BLaER1 treated with 17β-estradiol and CSF1 and Interleukin-3, amounts not matched to agents 10 nM and 100 nM (cell line): ENCODE measurements around the gene OR1J4.

Experiments used
- H3K27ac ChIP-seq, 11 experiments: shearing (Covaris generic); formaldehyde crosslinking; 2 replicates each; pipeline ENCODE4 v1.8.1; 2022
- H3K27me3 ChIP-seq, 11 experiments: shearing (Covaris generic); formaldehyde crosslinking; 2 replicates each; pipeline ENCODE4 v1.8.1; 2022
- H3K36me3 ChIP-seq, 11 experiments: shearing (Covaris generic); formaldehyde crosslinking; 2 replicates each; pipeline ENCODE4 v1.8.1; 2022
- H3K4me1 ChIP-seq, 10 experiments: shearing (Covaris generic); formaldehyde crosslinking; 2 replicates each; pipeline ENCODE4 v1.8.1; 2022
- H3K4me2 ChIP-seq, 11 experiments: shearing (Covaris generic); formaldehyde crosslinking; 2 replicates each; pipeline ENCODE4 v1.8.1; 2022
- H3K4me3 ChIP-seq, 10 experiments: shearing (Covaris generic); formaldehyde crosslinking; 2 replicates each; pipeline ENCODE4 v1.8.1; 2022
- H3K9ac ChIP-seq, 11 experiments: shearing (Covaris generic); formaldehyde crosslinking; 2 replicates each; pipeline ENCODE4 v1.8.1; 2022
- H3K9me3 ChIP-seq, 11 experiments: shearing (Covaris generic); formaldehyde crosslinking; replicated peaks in 1 of 11; 2 replicates each; pipeline ENCODE4 v1.8.1; 2022
- H4K20me1 ChIP-seq, 11 experiments: shearing (Covaris generic); formaldehyde crosslinking; 2 replicates each; pipeline ENCODE4 v1.8.1; 2022
- Cebpa-rat ChIP-seq, 11 experiments: shearing (Covaris generic); IDR thresholded peaks; 2 replicates each; pipeline ENCODE4 v1.8.1; 2022

OR1J4 gene

GRCh38 chr9:122518841-122519240, at the start of gene OR1J4:
Gene OR1J4 (plus strand): TSS chr9:122519141. CDS start chr9:122519141, 0 bp downstream.
- no peaks in the 10 kb centered on the region for H3K36me3 ChIP-seq
- H3K4me1 ChIP-seq, result no peaks in the 10 kb centered on the region
- H3K27me3 ChIP-seq, result no peaks in the 10 kb centered on the region
- H3K27ac ChIP-seq, result no peak within 1 kb of the TSS
- H3K9me3 ChIP-seq, result no peaks in the 10 kb centered on the region
- H3K4me2 ChIP-seq, result no peak within 1 kb of the TSS
- no peak within 1 kb of the TSS for H3K4me3 ChIP-seq
- no peak within 1 kb of the TSS for H3K9ac ChIP-seq
- no peak for TF ChIP-seq Cebpa-rat (IDR thresholded peaks at IDR 0.05)
- H4K20me1 ChIP-seq, result no peaks in the 10 kb centered on the region

GRCh38 chr9:122474561-122474960, 44.4 kb upstream of the OR1J4 start:
- H3K4me2 ChIP-seq, result no peak overlapping the region
- H4K20me1 ChIP-seq, result no peaks in the 10 kb centered on the region
- H3K27ac ChIP-seq, result no peak overlapping the region
- no peaks in the 10 kb centered on the region for H3K27me3 ChIP-seq
- TF ChIP-seq Cebpa-rat (IDR thresholded peaks at IDR 0.05), result no peak
- H3K4me3 ChIP-seq, result no peak overlapping the region
- H3K36me3 ChIP-seq, result no peaks in the 10 kb centered on the region
- H3K9me3 ChIP-seq, result peaks cover 7 to 18% (median 9%) of the 10 kb centered on the region in 11 experiments; a peak in 16 of 22 replicates
- no peak overlapping the region for H3K9ac ChIP-seq
- no peaks in the 10 kb centered on the region for H3K4me1 ChIP-seq

GRCh38 chr9:122475717-122476116, 43.2 kb upstream of the OR1J4 start:
- Histone ChIP-seq H4K20me1 (no peaks in the 10 kb centered on the region), H3K27ac (no peak overlapping the region), H3K4me3 (no peak overlapping the region), H3K36me3 (no peaks in the 10 kb centered on the region), H3K27me3 (no peaks in the 10 kb centered on the region), H3K9me3 (peaks cover 0 to 7% (median 0%) of the 10 kb centered on the region in 11 experiments; a peak in 3 of 22 replicates), H3K4me2 (no peak overlapping the region), H3K9ac (no peak overlapping the region), H3K4me1 (no peaks in the 10 kb centered on the region)
- TF ChIP-seq Cebpa-rat (IDR thresholded peaks at IDR 0.05), result no peak

GRCh38 chr9:122477346-122477745, 41.6 kb upstream of the OR1J4 start:
- no peak overlapping the region for H3K9ac ChIP-seq
- no peaks in the 10 kb centered on the region for H3K9me3 ChIP-seq
- no peak overlapping the region for H3K4me3 ChIP-seq
- no peaks in the 10 kb centered on the region for H3K27me3 ChIP-seq
- H3K4me1 ChIP-seq, result no peaks in the 10 kb centered on the region
- H3K27ac ChIP-seq, result no peak overlapping the region
- H3K36me3 ChIP-seq, result no peaks in the 10 kb centered on the region
- H4K20me1 ChIP-seq, result no peaks in the 10 kb centered on the region
- no peak overlapping the region for H3K4me2 ChIP-seq
- no peak for TF ChIP-seq Cebpa-rat (IDR thresholded peaks at IDR 0.05)

- Histone ChIP-seq H3K4me3 (no peak within 1 kb of the TSS), H3K27me3 (no peaks in the 10 kb centered on the region), H3K9me3 (no peaks in the 10 kb centered on the region), H3K27ac (no peak within 1 kb of the TSS), H3K36me3 (no peaks in the 10 kb centered on the region), H3K4me1 (no peaks in the 10 kb centered on the region), H4K20me1 (no peaks in the 10 kb centered on the region), H3K4me2 (no peak within 1 kb of the TSS), H3K9ac (no peak within 1 kb of the TSS)
- TF ChIP-seq Cebpa-rat (IDR thresholded peaks at IDR 0.05), result no peak
These were observed 41.1 kb upstream of the OR1J4 start, which contains the start of gene OR1J1 for GRCh38 chr9:122477826-122478225. Gene OR1J1 (minus strand): TSS chr9:122477926. CDS start chr9:122477926, 0 bp downstream.

- no peak for TF ChIP-seq Cebpa-rat (IDR thresholded peaks at IDR 0.05)
- no peak overlapping the region for H3K27ac ChIP-seq
- H3K4me3 ChIP-seq, result no peak overlapping the region
- H3K4me1 ChIP-seq, result no peaks in the 10 kb centered on the region
- no peaks in the 10 kb centered on the region for H3K27me3 ChIP-seq
- no peak overlapping the region for H3K9ac ChIP-seq
- H3K36me3 ChIP-seq, result no peaks in the 10 kb centered on the region
- no peaks in the 10 kb centered on the region for H3K9me3 ChIP-seq
- H3K4me2 ChIP-seq, result no peak overlapping the region
- H4K20me1 ChIP-seq, result no peaks in the 10 kb centered on the region
These were observed 39.9 kb upstream of the OR1J4 start for GRCh38 chr9:122479062-122479461.

GRCh38 chr9:122498883-122499288, 20.1 kb upstream of the OR1J4 start:
- H3K27ac ChIP-seq, result no peak overlapping the region
- H3K9ac ChIP-seq, result no peak overlapping the region
- H3K9me3 ChIP-seq, result peaks cover 7 to 21% (median 17%) of the 10 kb centered on the region in 11 experiments; a peak in 15 of 22 replicates
- TF ChIP-seq Cebpa-rat (IDR thresholded peaks at IDR 0.05), result no peak
- no peaks in the 10 kb centered on the region for H3K4me1 ChIP-seq
- H3K4me2 ChIP-seq, result no peak overlapping the region
- no peaks in the 10 kb centered on the region for H4K20me1 ChIP-seq
- H3K27me3 ChIP-seq, result no peaks in the 10 kb centered on the region
- no peak overlapping the region for H3K4me3 ChIP-seq
- H3K36me3 ChIP-seq, result no peaks in the 10 kb centered on the region

GRCh38 chr9:122506964-122507363, 12.0 kb upstream of the OR1J4 start:
- H3K36me3 ChIP-seq, result no peaks in the 10 kb centered on the region
- TF ChIP-seq Cebpa-rat (IDR thresholded peaks at IDR 0.05), result no peak
- no peak overlapping the region for H3K4me2 ChIP-seq
- H3K27ac ChIP-seq, result no peak overlapping the region
- H4K20me1 ChIP-seq, result no peaks in the 10 kb centered on the region
- no peaks in the 10 kb centered on the region for H3K27me3 ChIP-seq
- no peak overlapping the region for H3K4me3 ChIP-seq
- H3K9ac ChIP-seq, result no peak overlapping the region
- H3K4me1 ChIP-seq, result no peaks in the 10 kb centered on the region
- H3K9me3 ChIP-seq, result no peaks in the 10 kb centered on the region

- Histone ChIP-seq H3K27ac (no peak within 1 kb of the TSS), H3K9ac (no peak within 1 kb of the TSS), H3K4me3 (no peak within 1 kb of the TSS), H3K27me3 (no peaks in the 10 kb centered on the region), H3K4me2 (no peak within 1 kb of the TSS), H3K4me1 (no peaks in the 10 kb centered on the region), H3K36me3 (no peaks in the 10 kb centered on the region), H4K20me1 (no peaks in the 10 kb centered on the region), H3K9me3 (no peaks in the 10 kb centered on the region)
- no peak for TF ChIP-seq Cebpa-rat (IDR thresholded peaks at IDR 0.05)
These were observed 8.4 kb upstream of the OR1J4 start, which contains the start of gene OR1J2 for GRCh38 chr9:122510502-122510901. Gene OR1J2 (plus strand): TSS chr9:122510802. CDS start chr9:122510802, 0 bp downstream.

- no peaks in the 10 kb centered on the region for H3K36me3 ChIP-seq
- no peaks in the 10 kb centered on the region for H3K9me3 ChIP-seq
- no peaks in the 10 kb centered on the region for H3K27me3 ChIP-seq
- no peak overlapping the region for H3K27ac ChIP-seq
- H3K4me2 ChIP-seq, result no peak overlapping the region
- H3K9ac ChIP-seq, result no peak overlapping the region
- no peaks in the 10 kb centered on the region for H3K4me1 ChIP-seq
- no peak for TF ChIP-seq Cebpa-rat (IDR thresholded peaks at IDR 0.05)
- no peaks in the 10 kb centered on the region for H4K20me1 ChIP-seq
- no peak overlapping the region for H3K4me3 ChIP-seq
These were observed 715 bp upstream of the OR1J4 start for GRCh38 chr9:122518226-122518625.
